ENCODE data around the gene MMEL1.
"Not testable (repeated sequence)": the region's sequence is repeated elsewhere in the genome, so short reads cannot be mapped to it uniquely, and the experiment has no call there.

Gene MMEL1

DNA sequence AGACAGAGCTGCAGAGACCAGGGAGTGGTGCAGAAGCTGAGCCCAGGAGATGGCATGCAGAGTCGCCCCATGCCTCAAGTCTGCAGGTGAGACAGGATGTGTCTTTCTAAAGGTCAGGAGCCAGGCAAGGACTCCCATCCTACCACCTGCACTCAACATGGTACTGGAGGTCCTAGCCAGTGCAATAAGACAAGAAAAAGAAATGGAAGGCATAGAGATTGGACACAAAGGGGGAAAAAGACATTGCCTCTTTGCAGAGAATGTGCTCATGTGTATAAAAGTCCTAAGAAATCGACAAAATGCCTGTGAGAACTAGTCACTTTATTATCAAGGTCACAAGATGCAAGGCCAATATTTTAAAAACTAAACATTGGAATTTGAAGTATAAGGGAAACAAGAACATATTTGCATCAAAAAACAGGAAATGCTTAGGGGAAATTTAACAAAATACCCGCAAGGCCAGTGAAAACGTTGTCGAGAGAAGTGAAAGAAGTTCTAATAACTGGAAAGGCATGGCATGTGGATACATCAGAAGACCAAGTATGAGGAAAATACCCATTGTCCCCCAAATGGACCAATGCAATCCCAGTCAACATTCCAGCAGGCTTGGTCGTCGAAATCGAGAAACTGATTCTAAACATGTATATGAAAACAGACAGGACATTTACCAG, 59.4 kb downstream of the MMEL1 start:
- DNase-seq (ENCODE audit: low spot score): no peak

DNA sequence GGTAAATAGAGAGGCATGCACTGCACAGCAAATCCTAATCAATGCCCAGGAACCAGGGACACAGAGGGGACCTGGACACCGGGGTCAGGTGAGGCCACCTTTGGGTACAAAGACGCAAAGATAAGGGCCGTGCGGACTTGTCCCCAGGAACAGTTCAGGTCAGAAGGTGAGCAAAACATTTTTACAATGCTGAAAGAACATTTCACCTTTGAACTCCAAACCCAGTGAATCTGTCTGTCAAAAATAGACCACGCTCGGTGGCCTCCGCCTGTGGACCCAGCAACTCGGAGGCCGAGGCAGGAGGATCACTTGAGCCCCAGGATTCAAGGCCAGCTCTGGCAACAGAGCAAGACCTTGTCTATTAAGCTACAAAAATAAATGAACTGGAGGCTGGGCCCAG, 61.5 kb downstream of the MMEL1 start:
- no peak for DNase-seq (ENCODE audit: low spot score)

DNA sequence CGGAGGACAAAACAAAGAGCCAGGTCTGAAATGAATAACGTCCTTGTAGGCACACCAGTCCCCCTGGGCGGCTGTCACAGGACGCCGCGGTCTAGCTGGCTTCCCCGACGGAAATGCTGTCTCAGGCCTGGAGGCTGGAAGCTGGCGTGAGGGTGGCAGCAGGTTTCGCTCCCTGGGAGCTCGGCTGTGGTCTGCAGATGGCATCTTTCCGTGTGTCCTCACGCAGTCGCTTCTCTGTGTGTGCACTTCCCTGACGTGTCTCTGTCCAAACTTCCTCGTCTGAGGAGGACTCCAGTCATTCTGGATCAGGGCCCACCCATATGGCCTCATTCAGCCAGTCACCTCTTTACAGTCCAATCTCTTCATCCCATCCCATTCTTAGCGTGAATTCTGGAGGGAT, 62.5 kb downstream of the MMEL1 start:
- DNase-seq (ENCODE audit: low spot score): no peak

DNA sequence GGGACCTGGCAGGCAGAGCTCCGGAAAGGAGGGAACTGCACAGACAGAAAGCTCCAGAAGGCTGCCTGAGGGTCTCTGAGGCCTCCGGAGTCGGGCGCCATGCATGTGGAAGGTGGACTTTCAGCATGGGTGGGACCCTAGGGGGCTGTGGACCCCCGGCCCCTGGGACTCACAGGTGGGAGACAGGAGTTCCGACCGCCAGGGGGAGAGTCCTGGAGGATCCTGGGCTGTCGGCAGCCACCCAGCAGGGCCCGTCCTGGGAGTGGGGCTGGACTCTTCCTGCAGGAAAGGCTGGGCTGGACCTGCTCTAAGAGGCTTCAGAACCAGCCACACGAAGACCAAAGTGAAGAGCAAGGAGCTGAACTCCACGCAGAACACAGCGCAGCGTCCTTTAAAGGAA, 63.1 kb downstream of the MMEL1 start:
- DNase-seq (ENCODE audit: low spot score): not testable (repeated sequence)

DNA sequence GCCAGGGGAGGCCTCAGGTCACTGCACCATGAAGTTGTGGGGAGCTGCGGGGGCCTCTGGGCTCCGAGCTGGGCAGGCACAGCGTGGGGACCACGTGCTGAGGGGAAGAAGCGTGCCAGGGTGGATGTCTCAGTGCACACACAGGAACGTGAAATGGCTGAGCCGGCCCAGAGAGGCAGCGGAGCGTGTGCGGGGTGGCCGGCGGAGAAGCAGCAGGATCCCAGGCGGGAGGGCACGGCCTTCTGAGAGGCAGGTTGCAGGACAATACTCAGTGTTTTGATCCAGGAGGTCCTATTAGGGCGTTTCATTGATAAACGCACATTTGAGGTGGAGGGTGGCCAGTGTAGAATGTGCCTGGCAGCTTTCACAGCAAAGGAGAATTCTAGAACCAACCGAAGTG, 63.8 kb downstream of the MMEL1 start:
- no peak for DNase-seq (ENCODE audit: low spot score)

DNA sequence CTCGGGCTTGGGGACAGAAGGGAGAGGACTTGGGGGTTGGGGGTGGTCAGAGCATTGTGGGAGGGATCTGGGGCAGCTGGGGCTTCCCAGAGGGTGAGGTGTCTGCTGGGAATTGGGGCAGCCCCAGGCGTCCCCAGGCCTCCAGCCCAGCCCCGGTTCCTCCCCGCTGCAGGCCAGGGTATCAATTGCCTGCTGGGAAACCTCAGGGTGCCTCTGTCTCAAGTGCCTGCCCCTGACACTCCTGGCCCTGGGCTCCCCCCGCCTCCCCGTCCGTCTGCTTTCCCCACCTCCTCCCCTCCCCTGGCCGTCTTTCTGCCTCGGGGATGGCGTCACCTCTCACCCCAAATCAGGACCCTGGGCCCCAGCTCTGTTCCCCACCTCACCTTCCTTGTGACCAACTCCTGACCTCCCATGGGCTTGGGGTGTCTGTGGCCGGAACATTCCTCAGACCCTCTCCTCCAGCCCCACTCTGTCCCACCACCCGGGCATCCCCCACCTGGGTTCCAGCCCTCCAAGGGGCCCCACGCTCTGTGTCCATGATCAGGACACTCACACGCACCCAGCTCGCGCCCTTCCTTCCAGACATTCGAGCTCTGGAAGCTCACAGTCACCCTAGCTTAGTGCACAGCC, 64.5 kb downstream of the MMEL1 start:
- not testable (repeated sequence) for DNase-seq (ENCODE audit: low spot score)

DNA sequence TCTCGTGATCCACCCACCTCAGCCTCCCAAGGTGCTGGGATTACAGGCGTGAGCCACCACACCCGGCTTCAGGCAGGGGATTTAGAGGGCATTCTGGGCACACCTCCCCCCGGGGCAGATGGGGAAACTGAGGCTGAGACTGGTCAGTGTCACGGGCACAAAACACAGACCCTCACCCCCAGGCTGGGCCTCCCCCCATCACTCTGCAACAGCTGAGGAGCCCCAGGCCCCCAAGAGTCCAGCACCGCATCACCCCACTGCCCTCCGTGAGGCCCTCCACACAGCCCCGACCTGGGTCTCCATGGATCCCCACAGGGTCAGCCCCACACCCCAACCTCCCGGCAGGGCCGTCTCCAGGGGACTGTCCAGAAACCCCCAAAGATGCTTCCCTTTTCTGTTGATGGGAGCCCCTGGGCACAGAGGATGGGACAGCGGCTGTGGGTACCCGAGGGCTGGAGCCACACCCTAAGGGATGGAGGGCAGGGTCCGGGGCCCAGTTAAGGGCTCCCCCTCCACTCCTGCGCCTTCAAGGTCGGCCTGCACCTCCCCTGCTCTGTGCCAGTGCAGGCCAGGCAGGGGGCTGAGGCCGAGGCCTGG, 65.6 kb downstream of the MMEL1 start:
- DNase-seq (ENCODE audit: low spot score): no peak

DNA sequence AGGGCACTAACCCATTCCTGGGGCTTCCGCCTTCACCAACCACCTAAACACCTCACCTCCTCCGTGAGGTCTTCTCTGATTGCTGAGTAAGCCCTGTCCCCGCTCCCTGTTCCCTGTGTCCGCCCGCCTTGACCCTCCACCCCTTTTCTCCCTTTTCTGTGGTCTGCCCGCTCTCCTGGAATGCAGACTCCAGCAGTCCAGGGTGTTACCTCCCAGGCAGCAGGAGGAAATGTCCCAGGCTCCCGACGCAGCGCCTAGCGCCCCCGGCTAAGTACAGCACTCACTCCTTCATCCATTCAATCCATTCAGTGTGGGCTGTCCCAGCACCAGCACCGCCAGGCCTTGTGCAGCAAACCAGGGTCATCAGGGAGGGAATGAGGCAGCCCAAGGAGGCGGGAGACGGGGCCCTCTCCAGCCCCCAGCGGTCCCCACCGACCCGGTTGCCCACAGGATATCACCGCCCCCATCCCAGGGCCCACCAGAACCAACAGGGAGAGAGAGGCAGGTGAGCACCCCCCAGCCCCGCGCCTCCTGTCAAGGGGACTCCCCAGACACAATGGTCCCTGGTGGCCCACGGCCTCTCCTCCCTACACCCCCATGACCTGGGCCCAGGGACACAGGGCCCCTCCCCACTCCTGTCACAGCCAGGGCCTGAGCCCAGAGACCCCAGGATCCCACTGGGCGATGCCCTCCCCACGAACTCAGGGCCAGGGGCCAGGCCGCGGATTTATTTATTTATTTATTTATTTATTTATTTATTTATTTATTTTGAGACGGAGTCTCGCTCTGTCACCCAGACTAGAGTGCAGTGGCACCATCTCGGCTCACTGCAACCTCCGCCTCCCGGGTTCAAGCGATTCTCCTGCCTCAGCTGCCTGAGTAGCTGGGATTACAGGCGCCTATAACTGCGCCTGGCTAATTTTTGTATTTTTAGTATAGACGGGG, 66.4 kb downstream of the MMEL1 start:
- DNase-seq (ENCODE audit: low spot score): no peak

DNA sequence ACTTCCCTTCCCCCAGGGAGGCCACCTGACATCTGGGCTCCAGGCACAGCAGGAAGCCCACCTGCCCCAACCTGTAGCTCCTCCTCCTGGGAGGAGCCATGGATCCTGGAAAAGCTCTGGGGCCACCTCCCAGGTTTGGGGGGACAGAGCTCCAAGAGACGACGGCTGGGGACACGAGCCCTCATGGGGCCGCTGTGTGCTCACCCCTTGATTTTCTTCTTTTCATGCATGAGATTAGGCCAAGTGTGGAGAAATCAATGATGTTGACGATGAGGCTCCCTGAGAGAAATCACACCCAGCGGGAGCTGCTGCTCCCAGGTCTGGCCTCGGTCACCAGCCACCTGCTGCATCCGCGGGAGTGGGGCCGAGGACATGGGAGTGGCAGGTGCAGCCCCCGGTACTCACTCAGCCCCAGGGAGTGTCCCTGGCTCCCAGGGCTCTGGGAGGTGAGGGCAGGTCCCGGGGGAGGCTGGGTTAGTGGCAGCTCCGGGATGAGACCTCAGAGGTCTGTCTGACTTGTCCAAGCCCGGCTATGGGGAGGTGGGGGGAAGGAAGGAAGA, 67.9 kb downstream of the MMEL1 start:
- DNase-seq (ENCODE audit: low spot score): no peak

DNA sequence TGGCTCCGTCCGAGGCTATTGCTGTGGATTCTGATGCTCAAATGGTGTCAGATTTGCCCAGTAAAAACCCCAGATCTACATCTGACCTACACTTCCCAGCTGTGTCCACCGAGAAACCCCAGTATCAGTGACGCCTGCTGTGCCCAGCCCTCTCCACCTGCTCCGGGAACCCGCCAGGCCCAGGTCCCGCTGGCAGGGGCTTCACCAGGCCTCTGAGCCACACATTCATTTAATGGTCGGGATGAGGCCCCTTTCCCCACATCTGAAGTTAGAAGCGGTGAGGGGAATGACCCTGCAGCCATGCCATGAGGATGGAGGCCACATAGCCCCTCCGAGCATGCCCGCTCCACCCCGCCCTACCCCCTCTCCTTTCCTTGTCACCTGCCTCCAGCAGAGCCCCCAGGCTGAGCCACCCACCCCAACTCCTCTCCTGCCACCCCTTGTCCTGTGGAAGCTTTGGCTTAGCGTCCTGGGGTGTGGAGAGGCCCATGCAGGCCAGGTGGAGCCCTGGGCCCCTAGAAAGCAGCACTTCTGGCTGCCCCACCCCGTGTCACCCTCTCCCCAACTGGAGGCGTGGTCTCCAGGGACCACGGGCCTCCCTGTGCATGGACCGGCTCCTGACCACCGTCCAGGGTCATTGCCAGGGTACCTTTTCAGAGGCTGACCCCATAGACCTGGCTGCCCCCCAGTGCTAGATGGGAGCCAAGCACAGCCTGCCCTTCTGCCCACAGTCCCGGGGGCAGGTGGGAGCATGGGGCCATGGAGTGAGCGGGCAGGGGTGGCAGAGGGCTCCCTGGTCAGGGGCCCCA, 68.6 kb downstream of the MMEL1 start:
- DNase-seq (ENCODE audit: low spot score): no peak

DNA sequence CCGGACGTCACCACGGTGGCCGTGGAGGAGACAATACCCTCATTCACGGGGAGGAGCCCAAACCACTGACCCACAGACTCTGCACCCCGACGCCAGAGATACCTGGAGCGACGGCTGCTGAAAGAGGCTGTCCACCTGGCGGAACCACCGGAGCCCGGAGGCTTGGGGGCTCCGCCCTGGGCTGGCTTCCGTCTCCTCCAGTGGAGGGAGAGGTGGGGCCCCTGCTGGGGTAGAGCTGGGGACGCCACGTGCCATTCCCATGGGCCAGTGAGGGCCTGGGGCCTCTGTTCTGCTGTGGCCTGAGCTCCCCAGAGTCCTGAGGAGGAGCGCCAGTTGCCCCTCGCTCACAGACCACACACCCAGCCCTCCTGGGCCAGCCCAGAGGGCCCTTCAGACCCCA, 69.6 kb downstream of the MMEL1 start:
- no peak for DNase-seq (ENCODE audit: low spot score)

DNA sequence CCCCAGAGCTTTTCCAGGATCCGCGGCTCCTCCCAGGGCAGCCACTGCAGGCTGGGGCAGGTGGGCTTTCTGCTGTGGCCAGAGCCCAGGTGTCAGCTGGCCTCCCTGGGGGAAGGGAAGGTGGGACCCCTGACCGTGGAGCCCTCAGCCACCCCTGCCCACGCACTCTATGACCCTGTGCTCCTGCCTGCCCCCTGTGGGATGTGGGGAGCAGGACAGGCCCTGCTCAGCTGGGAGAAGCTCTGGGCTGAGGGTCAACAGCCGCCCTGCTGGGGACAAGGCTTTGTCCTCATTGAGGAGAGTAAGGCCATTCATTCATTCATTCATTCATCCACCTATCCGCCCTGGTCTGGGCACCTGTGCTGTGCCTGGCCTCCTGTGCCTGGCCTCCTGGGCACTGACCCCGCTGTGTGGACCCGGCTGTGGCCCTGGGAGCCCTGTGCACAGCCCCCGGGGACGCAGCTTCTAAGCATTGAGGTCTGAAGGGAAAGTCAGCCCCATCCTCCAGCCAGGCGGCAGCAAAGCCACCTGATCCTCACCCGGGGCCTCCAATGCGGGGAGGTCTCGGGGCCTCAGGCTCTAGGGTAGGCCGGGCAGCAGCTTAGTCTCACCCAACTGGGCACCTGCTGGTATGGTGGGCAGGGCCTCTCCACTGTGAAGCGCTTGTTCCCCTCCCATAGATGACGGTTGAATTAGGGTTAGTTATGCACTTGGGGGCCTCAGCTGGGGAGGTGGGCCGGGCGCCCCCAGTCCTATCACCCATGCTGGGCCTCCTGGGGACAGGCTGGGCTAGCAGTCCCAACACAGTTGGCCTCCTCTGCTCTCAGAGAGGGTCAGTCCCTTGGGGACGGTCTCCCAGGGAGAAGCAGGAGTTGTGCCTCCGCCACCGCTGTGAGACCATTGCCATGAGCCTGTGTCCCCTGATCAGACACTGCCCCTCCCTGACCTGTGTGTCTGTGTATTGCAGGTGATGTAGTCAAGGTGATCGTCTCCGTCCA, 70.6 kb downstream of the MMEL1 start:
- no peak for DNase-seq (ENCODE audit: low spot score)

DNA sequence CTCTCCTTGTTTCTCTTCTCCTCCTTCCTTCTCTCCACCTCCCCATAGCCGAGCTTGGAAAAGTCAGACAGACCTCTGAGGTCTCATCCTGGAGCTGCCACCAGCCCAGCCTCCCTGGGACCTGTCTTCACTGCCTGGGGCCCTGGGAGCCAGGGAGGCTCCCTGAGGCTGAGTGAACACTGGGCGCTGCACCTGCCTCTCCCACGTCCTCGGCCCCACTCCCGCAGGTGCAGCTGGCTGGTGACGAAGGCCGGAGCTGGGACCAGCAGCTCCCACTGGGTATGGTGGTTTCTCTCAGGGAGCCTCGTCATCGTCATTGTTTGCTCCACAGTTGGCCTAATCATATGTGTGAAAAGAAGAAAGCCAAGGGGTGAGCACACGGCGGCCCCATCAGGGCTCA, 71.4 kb downstream of the MMEL1 start:
- DNase-seq (ENCODE audit: low spot score): no peak

DNA sequence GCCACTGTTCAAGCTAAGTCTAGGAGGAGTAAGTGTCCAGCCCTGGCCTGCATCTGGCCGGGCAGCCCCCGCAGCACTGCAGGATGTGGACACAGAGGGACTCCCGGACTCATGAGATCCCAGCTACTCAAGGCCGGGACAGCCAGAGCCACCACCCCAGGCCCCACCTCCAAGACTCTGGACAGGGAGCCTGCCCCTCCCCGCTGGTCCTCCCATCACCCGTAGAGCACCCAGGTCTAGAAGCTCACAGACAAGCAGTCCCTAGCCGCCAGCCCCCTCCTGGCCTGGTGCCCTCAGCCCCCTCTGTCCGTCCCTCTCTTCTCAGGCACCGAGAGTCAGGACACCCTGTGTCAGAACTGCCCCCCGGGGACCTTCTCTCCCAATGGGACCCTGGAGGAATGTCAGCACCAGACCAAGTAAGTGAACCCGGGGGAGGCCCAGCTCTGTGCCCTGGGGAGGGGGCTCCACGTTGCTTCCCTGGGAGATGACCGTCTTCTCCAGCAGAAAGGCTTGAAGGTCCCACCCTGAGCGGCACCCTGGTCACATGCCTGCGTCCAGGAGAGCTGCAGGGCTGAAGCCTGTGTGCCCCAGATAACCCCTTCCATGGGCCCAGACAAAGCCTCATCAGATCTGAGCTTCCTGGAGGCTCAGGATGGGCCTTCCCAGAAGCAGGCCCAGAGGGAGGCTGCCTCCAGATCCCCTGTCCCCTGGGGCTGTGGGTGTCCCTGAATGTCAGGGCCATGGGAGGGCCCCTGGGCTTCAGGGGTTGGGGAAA, 72.3 kb downstream of the MMEL1 start:
- DNase-seq (ENCODE audit: low spot score): no peak

DNA sequence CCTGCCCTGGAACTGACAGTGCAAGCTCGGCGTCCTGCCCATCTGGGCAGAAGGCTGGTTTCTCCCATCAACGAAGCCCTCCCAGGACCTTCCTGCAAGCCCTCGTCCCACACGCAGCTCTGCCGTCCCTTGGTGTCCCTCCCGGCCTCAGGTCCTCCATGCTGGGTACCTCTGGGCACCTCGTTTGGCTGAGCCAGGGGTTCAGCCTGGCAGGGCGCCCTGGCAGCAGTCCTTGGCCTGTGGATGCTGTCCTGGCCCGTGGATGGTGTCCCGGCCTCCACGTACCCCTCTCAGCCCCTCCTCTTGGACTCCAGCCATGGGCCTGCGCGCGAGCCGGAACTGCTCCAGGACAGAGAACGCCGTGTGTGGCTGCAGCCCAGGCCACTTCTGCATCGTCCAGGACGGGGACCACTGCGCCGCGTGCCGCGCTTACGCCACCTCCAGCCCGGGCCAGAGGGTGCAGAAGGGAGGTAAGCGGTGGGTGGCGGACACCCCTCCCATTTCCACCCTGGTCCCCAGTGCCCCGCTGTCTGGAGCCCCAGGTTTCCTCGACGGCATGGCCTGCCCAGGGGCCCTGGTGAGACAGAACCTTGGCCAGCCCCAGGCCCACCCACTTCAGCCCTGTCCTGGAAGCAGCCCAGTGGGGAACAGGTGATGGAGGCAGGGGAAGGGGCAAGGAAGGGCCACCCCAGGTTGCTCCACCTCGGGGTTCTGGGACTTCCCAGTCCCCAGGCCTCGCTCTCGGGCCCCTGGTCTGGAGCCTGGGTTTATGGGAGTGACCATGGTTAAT, 73.1 kb downstream of the MMEL1 start:
- DNase-seq (ENCODE audit: low spot score): no peak

DNA sequence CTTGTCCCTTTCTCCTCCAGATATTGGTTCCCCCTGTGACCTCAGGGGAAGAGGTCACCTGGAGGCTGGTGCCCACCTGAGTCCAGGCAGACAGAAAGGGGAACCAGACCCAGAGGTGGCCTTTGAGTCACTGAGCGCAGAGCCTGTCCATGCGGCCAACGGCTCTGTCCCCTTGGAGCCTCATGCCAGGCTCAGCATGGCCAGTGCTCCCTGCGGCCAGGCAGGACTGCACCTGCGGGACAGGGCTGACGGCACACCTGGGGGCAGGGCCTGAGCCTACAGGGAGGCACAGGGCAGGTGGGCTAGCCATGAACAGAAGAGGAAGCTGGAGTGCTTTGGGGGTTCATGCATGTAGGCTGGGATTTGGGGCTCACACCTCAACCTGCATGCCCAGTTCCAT, 74.0 kb downstream of the MMEL1 start:
- DNase-seq (ENCODE audit: low spot score): no peak

DNA sequence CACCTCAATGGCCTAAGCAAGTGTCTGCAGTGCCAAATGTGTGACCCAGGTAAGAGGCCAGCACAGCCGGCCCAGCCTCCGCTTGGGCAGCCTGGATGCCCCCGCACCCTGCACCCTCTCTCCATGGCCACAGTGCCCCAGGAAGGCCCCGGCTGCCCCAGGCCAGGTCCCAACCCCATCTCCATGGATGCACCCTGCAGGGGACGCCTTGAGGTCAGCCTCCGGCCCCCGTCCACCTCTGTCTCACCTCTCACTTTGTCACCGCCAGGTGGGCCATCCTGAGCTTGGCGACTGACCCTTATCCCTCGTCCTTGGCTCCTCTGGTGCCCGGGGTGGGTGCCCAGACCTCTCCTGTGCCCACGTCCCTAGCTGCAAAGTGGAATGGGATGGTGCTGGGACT, 74.4 kb downstream of the MMEL1 start:
- no peak for DNase-seq (ENCODE audit: low spot score)
